Choroid plexus epithelial cell (primary cell): ENCODE measurements around the gene TMPRSS6.

Experiments
- DNase-seq: peaks from one replicate; pipeline ENCODE4 v3.0.0-alpha.2; 2010; ENCODE audit warnings: low read depth
- H3K4me3 ChIP-seq: 2 replicates; pipeline ENCODE4 v1.5.1; 2011; ENCODE audit warnings: low read depth, mild to moderate bottlenecking, control low read depth, low read length, moderate library complexity
- TF ChIP-seq, protein P1 (sequence below): conservative IDR thresholded peaks from 2 replicates; pipeline ENCODE4 v1.5.1; 2011; ENCODE audit warnings: low read depth, mild to moderate bottlenecking, control low read depth, inconsistent platforms, low read length, moderate library complexity

Gene TMPRSS6

DNA sequence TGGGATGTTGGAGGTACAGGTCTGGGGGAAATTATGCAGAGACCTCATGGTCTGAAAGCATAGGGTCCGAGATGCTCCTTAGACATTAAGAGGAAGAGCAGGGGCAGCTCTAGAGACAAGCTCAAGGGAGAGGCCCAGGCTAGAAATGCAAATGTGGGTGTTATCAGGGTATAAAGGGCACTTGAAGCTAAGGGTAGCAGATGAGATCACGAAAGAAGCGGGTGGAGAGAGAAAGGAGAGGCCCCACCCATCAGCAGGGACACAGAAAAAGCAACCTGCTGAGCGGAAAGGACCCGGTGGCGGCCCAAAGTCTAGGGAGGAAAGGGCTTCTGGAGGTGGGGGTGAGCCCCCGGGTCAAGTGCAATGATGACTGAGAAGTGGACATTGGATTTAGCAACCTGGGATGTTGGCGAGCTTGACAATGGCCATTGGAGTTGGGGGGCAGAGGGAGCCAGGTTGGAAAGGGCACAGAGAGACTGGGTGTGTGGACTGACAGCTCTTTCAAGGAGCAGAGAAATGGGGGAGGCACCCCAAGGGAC, 8.9 kb downstream of the TMPRSS6 start:
- no peak for DNase-seq
- H3K4me3 ChIP-seq, result no peak overlapping the region
- TF ChIP-seq, protein P1, sequence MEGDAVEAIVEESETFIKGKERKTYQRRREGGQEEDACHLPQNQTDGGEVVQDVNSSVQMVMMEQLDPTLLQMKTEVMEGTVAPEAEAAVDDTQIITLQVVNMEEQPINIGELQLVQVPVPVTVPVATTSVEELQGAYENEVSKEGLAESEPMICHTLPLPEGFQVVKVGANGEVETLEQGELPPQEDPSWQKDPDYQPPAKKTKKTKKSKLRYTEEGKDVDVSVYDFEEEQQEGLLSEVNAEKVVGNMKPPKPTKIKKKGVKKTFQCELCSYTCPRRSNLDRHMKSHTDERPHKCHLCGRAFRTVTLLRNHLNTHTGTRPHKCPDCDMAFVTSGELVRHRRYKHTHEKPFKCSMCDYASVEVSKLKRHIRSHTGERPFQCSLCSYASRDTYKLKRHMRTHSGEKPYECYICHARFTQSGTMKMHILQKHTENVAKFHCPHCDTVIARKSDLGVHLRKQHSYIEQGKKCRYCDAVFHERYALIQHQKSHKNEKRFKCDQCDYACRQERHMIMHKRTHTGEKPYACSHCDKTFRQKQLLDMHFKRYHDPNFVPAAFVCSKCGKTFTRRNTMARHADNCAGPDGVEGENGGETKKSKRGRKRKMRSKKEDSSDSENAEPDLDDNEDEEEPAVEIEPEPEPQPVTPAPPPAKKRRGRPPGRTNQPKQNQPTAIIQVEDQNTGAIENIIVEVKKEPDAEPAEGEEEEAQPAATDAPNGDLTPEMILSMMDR, result no peak

DNA sequence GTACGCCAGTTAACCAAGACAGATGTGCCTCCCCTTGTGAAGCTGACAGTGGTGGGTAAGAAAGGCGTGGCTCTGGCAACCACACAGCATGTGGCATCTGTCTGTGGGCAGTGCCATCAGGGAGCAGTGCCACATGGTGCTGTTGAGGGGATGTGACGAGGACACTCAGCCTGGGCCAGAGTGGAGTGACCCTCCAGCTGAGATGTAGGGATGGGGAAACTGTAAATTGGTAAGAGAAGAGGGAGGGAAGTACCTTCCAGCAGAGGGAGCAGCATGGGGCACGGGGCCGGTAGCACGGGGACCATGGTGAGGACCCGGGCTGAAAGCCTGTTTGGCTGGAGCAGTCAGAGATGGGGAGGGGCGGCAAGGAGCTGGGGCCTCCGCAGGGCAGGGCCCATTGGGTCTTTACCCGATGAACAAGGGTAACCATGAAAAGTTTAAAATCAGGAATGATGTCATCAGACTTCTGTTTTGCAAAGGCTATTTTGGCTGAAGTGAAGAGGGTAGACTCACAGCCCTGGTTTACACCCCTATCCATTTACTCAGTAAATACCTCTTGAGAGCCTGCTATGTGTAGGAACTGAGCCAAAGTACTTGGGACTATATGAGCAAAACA, 10.4 kb downstream of the TMPRSS6 start:
- DNase-seq, result no peak
- no peak overlapping the region for H3K4me3 ChIP-seq
- TF ChIP-seq, protein P1, result peak; percentile 36

GRCh38 chr22:37097346-37097745, 12.2 kb downstream of the TMPRSS6 start:
- no peak overlapping the region for H3K4me3 ChIP-seq
- no peak for DNase-seq

GRCh38 chr22:37095113-37095512, 14.4 kb downstream of the TMPRSS6 start:
- DNase-seq, result no peak
- TF ChIP-seq, protein P1, result no peak
- no peak overlapping the region for H3K4me3 ChIP-seq

More at GRCh38 chr22:37097346-37097745, 12.2 kb downstream of the TMPRSS6 start:
- TF ChIP-seq, protein P1, result no peak

DNA sequence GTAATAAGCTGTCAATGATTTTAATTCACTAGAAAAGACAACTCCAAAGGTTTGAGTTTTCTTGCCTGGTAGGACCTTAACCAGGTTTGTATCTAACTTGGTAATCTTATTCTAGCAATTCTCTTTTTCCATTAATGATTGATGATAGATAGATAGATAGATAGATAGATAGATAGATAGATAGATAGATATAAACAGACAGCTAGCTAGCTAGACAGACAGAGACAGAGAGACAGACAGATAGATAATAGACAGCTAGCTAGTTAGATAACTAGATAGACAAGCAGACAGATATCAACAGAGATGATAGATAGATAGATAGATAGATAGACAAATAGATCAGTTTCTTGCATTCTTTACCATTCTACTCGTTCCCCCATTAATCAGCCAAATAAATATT, 15.3 kb downstream of the TMPRSS6 start:
- no peak overlapping the region for H3K4me3 ChIP-seq
- no peak for DNase-seq
- TF ChIP-seq, protein P1, result no peak

- DNase-seq, result no peak
- no peak overlapping the region for H3K4me3 ChIP-seq
- TF ChIP-seq, protein P1, result no peak
Observed at GRCh38 chr22:37092997-37093396, 16.5 kb downstream of the TMPRSS6 start.

- H3K4me3 ChIP-seq, result no peak overlapping the region
- DNase-seq, result no peak
- TF ChIP-seq, protein P1, result no peak
Observed at GRCh38 chr22:37091994-37092393, 17.5 kb downstream of the TMPRSS6 start.
